Glomerular endothelial cell (primary cell): ENCODE data around the gene MSX2. TPM values are rescaled to one million over a fixed set of nuclear protein-coding genes. Genes with fewer than 3 reads are reported as not detected.

Experiments used
- DNase-seq: peaks from one replicate; pipeline ENCODE4 v3.0.0-alpha.2; 2011; ENCODE audit warnings: low read depth, low spot score; ENCODE audit errors: extremely low read depth
- total RNA-seq: library from RNA; depleted of rRNA; stranded (reverse); fragments of >200 nt; gene quantifications from 2 replicates; pipeline ENCODE4 v1.2.3, GENCODE V29; 2015

MSX2 gene
- total RNA-seq, 1 donor from 2014 or later = 0.53 TPM

DNA sequence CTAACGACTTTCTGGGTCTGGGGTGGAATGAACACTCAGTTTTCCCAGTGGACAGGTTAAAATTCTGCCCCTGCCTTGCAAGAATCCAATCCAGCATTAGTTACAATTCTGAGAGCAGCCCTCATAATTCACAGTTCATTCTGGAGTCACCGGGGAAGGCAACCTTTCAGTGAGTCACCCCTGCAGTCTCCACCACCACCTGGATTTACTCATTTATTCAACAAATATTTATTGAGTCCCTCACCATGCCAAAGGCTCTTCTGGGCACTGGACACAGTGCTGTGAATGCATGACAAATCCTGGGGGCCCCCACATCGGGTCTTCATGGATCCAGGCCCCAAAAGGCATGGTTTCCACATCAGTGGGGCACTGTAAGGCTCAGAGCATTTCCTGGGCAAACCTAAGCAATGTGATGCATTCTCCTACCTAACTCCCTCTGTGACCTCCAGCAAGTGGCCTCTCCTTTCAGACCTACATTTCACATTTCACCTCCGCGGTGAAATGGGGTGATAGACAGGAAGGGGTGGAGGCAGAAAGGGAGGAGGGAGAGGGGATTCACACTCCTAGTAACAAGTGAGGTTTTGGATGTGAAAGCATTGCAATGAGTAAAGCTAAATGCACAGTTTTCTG is 6.4 kb upstream of the MSX2 start:
- no peak for DNase-seq

DNA sequence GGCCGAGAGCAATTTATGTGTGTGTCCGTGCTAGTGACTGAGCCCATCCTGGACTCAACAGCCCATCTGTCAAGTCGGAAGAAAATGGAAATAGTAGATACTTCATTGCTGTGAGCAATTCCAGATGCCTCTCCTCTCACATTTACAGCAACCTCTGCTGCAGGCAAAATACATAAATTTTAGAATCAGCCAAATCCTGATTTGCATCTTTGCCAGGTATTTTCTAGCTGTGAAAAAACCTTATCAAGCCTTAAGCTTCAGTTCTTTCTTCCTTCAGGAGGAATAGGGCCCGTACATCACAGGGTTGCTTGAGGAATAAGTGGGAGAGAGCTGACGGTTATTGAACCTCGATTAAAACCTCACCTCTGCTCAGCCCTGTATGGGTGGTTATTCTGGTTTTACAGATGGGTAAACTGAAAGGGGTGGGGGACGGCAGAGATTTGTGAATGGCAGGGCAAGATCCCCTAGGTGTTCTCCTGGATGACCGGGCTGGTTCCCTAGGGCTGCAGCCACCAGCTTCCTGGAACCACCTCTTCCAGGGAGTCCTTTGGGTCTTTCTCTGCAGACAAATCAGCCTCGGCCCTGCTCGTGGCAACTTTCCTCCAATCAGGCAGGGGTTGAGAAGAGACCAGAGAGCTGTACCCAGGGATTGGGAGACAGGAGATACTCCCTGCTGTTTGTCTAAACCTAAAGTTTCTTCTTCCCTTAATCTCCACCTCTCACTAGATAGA is 5.3 kb upstream of the MSX2 start:
- DNase-seq = no peak

DNA sequence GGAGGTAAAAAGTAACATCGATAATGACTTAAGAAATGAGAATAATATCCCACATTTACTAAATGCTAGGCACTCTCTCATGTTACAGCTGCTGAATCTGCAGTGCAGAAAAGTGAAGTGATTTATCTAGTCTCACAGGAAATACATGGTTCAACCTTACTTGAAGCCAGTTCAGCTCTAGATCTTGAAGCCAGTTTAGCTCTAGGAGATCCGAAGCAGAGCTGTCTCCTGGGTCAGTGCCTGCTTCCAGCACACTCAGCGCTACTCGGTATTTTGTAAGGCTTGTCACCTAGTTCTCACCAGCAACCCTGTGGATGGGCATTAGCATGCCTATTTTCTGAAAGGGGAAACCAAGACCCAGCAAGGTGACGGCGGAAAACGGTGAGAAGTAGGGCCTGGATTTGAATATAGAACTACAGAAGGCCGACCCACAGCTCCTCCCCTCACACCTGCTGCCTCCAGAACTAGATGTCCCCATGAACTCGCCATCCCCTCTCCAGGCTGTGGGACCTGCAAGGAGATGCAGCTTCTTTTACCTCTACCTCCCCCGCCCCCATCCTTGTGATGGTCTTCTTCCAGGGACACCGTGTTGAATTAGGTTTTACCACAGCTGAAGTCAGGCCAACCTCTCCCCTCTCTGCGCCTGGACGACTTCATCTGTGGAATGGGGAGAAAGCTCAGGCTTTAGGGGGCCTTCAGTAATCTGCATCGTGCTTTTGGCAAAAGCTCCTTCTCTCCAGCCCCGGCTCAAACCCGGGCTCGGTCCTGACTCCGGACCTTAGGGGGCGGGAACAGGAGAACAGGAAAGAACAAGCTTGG is 4.4 kb upstream of the MSX2 start:
- no peak for DNase-seq

DNA sequence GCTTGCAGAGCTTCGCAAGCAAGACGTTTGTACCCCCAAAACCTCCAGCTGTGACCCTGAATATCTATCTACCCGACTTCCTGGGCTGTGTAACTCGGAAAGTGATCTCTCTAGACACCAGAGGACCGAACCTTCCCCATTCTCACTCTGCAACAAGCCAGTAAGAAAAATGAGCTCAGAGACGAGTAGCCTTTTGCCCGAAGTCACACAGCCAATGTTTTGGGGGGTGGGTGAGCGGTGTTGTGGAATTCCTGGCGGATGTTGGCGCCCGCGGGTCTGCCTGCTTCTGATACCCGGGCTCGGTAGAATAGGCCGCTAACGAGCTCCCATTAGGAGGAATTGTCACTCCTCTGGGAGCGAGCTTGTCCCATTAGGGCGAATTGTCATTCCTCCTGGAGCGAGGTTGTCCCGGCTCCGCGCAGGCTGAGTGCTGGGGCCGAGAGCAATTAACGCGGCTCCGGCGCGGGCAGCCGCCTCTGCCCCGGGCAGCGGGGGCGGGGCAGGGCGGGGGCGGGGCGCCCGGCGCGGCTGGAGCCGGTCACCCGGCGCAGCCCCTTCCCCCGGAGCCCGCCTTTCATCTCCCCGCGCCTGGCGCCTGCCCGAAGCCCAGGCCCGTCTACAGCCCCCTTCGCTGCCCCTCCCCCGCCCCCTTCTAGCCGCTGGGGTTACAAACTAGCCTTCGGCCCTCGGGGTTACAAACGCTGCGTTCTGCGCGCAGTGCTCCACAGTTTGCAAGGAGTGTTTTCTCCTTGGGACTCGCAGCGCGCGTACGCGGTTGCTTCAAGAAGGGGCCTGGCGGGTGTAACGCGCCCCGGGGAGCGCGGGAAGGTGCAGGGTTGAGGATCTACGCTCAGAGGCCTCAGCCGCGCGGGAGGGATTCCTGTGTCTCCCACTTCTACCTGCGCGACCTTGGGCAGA is 3.5 kb upstream of the MSX2 start:
- no peak for DNase-seq

DNA sequence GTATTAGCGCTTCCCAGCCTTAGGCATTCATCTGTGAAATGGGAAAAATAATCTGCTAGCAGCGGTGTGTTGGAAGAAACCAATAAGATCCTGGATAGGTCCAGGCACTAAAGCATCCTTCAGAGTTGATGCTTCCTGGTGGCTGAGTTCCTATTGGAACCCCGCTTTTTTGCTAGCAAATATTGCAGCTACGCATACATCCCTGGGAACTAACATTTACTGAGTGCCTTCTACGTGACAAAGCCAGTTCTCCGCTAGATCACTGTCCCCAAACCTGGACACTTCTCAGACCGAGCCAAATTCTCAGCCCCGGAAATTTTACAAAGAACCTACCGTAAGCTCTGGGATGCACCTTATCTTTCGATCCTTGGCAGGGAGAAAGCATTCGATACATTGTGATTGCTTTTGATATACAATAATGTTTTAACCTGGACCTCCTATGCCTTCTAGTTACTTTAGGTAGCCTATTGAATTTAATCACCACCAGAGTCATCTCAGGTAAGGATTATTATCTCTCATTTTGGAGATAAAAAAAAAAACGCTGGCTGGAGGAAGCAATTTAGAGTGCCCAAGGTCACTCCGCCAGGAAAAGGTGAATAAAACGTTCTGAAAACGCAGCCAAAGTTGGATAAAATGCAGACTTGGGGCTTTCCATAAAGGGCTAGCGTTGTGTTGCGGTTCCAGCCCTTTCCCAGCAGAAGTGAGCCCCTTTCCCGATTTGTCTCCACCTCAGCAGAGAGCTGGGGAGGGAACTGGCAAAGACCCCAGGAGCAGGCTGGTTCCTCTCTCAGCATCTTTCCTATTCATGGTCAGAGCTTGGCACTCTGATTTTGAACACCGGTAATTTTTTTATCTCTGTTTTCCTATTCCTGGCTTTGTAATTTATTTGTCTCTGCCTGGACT is 2.6 kb upstream of the MSX2 start:
- no peak for DNase-seq

DNA sequence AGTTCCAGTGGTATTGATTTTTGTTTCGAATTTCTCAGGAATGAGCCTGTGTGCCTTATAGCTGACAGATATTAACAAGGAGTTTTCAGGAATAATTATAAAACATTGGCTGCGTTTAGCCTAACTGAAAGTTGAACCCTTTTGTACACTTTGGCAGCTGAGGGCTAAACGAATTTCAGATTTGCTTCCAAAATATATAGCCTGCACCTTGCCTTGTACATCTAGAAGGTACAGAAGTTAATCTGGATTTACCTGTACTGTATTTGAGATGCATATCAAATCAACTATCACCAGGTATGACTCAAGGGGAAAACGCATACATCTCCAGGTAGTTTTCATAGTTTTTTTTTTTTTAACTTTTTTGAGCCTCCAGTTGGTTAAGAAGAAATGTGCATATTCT is 1.9 kb upstream of the MSX2 start:
- DNase-seq = no peak

DNA sequence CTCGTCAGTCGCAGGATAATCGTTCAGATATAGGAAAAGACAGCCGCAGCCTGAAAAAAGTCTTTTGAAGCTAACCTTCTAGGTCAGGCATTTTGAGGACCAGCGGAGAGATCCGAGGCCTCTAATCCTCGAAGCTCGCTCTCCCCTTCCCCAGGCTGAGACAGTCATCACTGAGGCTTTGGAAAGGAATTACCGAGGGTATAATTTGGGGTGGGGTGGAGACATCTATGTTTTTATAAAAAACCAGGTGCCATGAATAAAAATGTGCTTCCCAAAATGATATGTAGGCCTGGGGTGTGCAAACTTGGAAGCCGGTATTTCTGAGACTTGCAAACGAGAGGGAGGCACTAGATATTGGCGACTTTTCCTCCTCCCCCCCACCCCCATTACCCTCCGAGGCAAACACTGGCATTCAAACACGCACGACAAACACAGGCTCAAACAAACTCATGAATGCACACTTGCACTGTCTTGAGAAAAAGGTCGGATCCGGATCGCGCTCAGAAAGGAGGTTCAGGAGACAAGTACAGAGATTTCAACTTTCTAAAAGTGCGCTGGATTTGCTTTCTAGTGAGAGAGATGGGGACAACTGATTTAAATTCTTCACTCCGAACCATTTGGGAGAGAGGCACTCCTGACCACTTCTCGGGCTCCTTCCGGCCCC is 935 bp upstream of the MSX2 start:
- no peak for DNase-seq

DNA sequence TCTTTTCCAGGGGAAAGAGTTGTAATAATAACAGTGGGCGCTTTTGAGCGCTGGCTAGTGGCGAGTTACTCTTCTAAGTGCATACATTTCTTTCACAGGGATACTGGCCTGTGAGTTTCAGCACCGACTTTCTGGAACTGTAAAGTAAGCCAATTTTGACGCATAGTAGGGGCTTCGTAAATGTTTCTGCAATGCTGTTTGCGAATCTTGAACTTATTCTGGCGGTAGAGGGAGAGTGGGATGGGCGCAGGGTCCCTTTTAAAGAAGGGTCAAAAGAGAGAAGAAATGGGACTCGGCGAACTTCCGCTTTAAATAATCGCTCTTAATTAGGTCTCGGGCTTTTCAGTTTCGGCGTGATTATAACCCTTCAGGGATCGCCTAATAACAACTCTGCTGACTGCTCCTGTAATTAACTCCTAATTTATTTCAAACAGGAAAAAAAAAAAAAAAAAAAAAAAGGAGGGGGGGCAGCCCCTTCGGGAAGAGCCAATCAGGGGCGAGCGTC is 351 bp upstream of the MSX2 start:
- DNase-seq = no peak

DNA sequence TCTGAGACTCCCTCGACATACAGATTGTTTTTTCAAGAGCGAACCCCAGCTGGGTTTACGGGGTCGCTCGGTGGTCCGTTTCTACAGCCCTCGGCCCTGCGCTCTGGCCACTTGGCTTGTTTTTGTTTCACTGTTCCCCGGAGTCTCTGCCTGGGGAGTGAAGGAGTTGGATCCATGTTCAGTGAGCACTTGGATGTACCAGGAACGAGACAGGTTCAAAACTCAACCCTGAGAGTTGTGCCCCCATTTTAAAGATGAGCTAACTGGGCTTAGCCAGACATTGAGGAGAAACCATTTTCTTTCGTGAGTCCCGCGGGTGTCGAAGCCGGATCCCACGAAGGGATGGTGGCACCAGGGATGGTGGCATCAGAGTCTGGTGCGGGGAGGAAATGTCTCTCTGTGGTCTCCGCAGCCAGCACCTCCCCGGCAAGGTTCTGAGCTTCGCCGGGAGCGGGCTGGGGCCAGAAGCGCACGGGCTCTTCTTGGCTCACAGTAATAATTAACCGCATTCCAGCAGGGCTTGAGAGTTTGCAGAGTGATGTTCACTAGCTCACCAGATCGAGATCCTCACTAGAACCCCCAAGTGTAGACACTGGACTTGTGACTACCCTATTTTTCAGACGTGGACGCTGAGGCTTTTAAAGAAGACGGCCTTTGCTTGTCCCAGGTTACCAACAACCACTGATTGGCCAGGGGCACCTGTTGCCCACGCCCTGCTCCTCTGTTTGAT is 1.0 kb downstream of the MSX2 start:
- DNase-seq = no peak

DNA sequence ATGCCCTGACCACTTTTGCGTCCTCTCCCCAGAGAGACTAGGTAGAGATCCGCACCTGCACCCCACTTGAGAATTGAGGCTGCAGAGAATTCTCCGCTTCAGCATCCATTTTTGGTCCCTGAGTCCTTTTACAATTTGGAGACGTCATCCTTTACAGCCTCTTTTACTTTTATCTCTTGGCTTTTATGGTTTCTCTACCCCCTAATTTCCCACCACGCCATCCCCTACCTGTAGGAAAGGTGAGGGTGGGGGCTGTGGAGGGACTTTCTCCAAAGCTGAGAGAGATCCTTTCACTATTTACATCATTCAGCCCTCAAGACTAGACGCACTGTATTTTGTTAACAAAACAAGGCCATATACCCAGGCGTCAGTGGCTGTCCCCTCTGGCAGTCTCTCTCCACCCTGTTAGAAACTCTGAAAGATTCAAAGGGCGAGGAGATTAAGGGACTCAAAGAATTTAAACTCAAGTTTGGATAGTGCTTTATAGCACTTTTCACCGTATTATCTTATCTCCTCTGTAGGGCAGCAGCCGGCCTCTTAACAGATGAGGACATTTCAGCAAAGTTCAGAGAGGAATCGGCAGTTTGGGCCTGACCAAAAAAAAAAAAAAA is 1.7 kb downstream of the MSX2 start:
- no peak for DNase-seq

DNA sequence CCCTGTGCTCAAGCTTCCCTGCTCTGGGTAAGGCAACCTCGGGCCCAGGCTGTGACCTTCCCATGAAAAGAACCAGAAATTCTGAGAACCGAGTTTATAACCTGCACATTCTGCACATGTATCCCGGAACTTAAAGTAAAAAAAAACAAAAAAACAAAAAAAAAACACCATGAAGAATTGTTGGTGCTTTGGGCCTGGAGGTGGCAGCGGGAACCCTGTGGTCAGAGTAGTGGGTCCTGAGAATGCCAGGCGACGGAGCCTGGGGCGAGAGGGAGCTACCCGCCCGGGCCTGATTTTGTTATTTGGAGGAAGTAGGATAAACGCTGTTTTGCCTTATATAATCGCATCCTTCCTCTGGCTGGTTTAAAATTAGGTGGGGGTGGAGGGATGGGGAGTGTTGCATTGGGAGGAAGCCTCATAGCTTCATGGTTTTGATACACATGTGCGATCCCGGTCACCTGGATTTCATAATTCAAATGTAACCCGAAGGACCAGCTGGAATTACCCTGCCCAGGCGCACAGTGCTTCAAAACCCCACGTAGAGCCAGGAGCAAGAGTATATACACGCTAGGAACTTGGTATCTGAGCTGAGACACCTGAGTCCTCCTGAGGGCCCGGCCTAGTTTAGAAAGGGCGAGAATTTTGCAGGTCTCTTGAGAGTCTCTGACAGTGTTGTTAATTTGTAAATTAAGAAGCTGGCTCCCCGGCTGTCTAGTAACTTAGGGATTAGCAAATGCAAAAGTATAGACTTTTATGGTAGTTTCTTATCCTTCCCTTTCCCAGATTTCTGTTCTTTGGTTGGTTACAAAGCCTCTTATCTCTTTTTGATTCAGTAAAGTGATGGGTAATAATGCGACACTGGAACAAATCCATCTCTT is 2.8 kb downstream of the MSX2 start:
- no peak for DNase-seq

DNA sequence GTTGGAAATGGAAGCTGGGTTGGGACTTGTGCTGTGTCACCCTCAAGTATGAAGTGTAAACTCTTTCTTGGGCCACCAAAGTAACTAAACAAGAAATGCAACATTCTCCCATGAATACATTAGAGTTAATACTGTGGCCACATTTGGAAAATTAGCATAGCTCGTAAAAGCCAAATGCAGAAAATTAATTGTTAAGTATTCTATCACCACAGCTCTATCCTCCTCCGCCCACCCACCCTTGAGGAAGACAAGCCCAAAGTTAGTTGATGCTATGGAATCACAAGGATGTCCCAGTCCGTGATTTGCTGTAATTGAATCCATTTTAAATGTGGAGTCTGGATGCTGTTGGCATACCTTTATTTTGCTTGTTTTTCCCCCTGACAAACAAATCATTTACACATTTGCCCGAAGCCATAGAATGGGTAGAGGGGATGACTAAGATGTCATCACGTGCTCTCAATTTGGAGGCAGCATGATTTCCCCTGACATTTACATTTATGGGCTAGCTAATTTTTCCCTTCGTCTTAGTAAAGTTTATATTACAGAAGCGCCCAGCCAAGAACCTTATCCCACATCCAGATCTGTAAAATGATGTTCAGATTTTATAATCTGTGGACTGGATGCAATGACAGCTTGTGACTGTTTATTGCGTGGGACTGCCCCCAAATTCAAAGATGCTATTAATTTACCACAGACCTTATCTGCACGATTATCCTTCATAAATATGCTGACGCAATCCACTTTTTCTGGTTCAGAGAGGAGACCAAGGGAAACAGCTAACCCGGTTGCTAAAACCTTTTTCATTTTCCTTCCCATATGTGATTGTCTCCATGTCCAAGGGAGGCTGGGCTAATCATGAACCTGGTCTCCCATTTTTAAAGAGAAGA is 3.7 kb downstream of the MSX2 start:
- DNase-seq = no peak

DNA sequence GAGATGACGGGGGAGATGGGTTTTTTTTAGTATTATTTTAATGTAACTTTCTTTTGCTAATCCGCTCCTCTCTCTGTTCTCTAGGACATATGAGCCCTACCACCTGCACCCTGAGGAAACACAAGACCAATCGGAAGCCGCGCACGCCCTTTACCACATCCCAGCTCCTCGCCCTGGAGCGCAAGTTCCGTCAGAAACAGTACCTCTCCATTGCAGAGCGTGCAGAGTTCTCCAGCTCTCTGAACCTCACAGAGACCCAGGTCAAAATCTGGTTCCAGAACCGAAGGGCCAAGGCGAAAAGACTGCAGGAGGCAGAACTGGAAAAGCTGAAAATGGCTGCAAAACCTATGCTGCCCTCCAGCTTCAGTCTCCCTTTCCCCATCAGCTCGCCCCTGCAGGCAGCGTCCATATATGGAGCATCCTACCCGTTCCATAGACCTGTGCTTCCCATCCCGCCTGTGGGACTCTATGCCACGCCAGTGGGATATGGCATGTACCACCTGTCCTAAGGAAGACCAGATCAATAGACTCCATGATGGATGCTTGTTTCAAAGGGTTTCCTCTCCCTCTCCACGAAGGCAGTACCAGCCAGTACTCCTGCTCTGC is 4.8 kb downstream of the MSX2 start:
- no peak for DNase-seq

DNA sequence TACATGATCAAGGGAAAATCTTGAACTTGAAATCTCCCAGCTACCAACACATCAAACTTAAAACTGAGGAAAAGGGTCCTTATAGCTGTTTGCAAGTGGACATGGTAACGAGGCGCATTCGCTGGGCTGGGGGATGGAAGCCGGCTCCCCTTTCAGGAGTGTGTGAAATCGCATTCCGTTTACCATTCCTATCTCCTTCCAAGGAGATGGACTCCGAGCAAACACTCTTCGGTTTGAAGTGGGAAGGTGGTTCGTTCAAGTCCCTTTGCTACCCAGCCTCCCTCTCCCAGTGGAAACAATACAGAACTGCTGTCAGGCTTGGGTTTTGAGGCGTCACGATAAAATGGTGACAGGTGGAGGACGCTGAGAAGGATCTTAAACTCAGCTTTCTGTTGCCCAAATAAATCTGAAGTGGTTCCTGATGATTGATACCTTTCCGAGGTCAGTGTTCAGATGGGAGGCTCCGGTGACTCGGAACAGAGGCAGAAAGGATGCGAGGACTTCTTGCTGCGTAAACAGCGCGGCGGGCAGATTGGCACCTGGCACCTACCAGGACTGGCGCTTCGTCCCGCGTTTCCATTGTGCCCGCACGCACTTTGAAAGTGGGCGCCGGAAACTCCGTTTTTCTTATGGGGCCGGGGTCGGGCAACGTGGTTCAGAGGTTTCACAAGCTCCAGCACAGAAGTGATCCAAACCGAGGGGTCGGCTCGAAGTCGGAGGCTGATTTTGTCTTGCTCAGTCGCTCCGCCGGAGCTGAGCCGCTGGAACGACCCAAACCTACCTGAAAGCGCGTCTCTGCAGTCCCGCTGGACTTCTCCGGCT is 7.0 kb downstream of the MSX2 start:
- DNase-seq = no peak
